B cell (primary cell): ENCODE measurements around the gene GAL3ST2. TPM values are rescaled to one million over a fixed set of nuclear protein-coding genes. Genes with fewer than 3 reads are reported as not detected.

Experiments used
- ATAC-seq: fragments of 200-7000 bp; cut with Tn5 transposase; one replicate; pipeline ENCODE4 v1.10.0; 2021; ENCODE audit warnings: low read depth, mild to moderate bottlenecking, moderate number of reproducible peaks, moderate library complexity
- CTCF ChIA-PET: fragments of 350-600 bp; sonication (Branson Sonifier 250); formaldehyde crosslinking; loops from one replicate; lab custom pipeline; 2021; ENCODE audit warnings: antibody characterized with exemption, inconsistent platforms; lab: Charles Lee
- POLR2A ChIA-PET: fragments of 350-600 bp; sonication (Branson Sonifier 250); formaldehyde crosslinking; loops from one replicate; lab custom pipeline; 2021; ENCODE audit warnings: antibody characterized with exemption; lab: Charles Lee
- DNase-seq: peaks from one replicate; pipeline ENCODE4 v3.0.0; 2013
- H2AFZ ChIP-seq: 2 replicates; pipeline ENCODE4 v1.6.1; 2012; ENCODE audit warnings: mild to moderate bottlenecking, low read depth, low read length; ENCODE audit not compliant: insufficient read depth, poor library complexity, severe bottlenecking
- H3K27ac ChIP-seq, 2 donors: 1 replicate in 1 of 2; 2 replicates in 1 of 2; pipeline ENCODE4 v1.5.1; 2012 to 2013; ENCODE audit warnings: low read length in 2 of 2, mild to moderate bottlenecking in 2 of 2, moderate library complexity in 1 of 2
- H3K27me3 ChIP-seq, 4 experiments: fragments of 200-600 bp in 1 of 4; sonication (generic) in 1 of 4; replicated peaks in 1 of 4; 1 replicate in 2 of 4; 2 replicates in 2 of 4; pipeline versions ENCODE4 v1.6.1 to v1.7.0; 2013 to 2016; ENCODE audit warnings: low read length in 3 of 4, mild to moderate bottlenecking in 2 of 4, mixed read lengths in 1 of 4, moderate library complexity in 1 of 4; ENCODE audit not compliant: insufficient read depth in 4 of 4, control insufficient read depth in 3 of 4; ENCODE audit errors: control extremely low read depth in 1 of 4
- H3K36me3 ChIP-seq, 2 experiments: replicated peaks in 1 of 2; 1 replicate in 1 of 2; 2 replicates in 1 of 2; pipeline versions ENCODE4 v1.6.1 to v1.7.1; 2013; ENCODE audit warnings: low read length in 1 of 2; ENCODE audit not compliant: insufficient read depth in 2 of 2, control insufficient read depth in 1 of 2; ENCODE audit errors: control extremely low read depth in 1 of 2, extremely low read depth in 1 of 2
- H3K4me1 ChIP-seq, 2 donors: fragments of 200-600 bp in 1 of 2; sonication (generic) in 1 of 2; 1 replicate in 1 of 2; 2 replicates in 1 of 2; pipeline versions ENCODE4 v1.5.1 to v1.6.1; 2013 to 2017; ENCODE audit warnings: low read length in 2 of 2; ENCODE audit not compliant: control insufficient read depth in 2 of 2, insufficient read depth in 2 of 2
- H3K4me2 ChIP-seq: replicated peaks from 2 replicates; pipeline ENCODE3; 2012; ENCODE audit warnings: mild to moderate bottlenecking, low read depth, low read length; ENCODE audit not compliant: poor library complexity, severe bottlenecking
- H3K4me3 ChIP-seq, 5 experiments: fragments of 200-600 bp in 1 of 5; sonication (generic) in 1 of 5; 1 replicate in 3 of 5; 2 replicates in 2 of 5; pipeline versions ENCODE4 v1.5.1 to v1.7.0; 2011 to 2016; ENCODE audit warnings: low read length in 4 of 5, mild to moderate bottlenecking in 4 of 5, low read depth in 2 of 5, control low read depth in 1 of 5, moderate library complexity in 1 of 5; ENCODE audit not compliant: insufficient read depth in 1 of 5; ENCODE audit errors: control extremely low read depth in 1 of 5, extremely low read depth in 1 of 5
- H3K79me2 ChIP-seq: fragments of 200-600 bp; sonication (generic); one replicate; pipeline ENCODE4 v1.6.0; 2016; ENCODE audit warnings: low read length; ENCODE audit not compliant: control insufficient read depth, insufficient read depth
- H3K9ac ChIP-seq: fragments of 200-600 bp; sonication (generic); 2 replicates; pipeline ENCODE4 v1.6.1; 2017; ENCODE audit warnings: mild to moderate bottlenecking, low read length, moderate library complexity
- H3K9me3 ChIP-seq, 3 donors: one replicate each; pipeline versions ENCODE4 v1.6.1 to v1.7.1; 2013; ENCODE audit warnings: low read length in 2 of 3; ENCODE audit not compliant: control insufficient read depth in 2 of 3, insufficient read depth in 1 of 3; ENCODE audit errors: control extremely low read depth in 1 of 3
- H4K20me1 ChIP-seq: 2 replicates; pipeline ENCODE4 v1.6.0; 2012; ENCODE audit warnings: mild to moderate bottlenecking, low read length; ENCODE audit not compliant: insufficient read depth, control insufficient read depth, poor library complexity, severe bottlenecking
- H3K27ac Mint-ChIP-seq: one replicate; pipeline ENCODE4 v1.8.0; 2021; ENCODE audit warnings: mixed read lengths
- H3K27me3 Mint-ChIP-seq: one replicate; pipeline ENCODE4 v1.8.0; 2021; ENCODE audit warnings: mixed read lengths
- H3K4me1 Mint-ChIP-seq: one replicate; pipeline ENCODE4 v1.8.0; 2021; ENCODE audit warnings: mixed read lengths
- H3K4me3 Mint-ChIP-seq: one replicate; pipeline ENCODE4 v1.8.0; 2021; ENCODE audit warnings: mixed read lengths
- H3K9me3 Mint-ChIP-seq: one replicate; pipeline ENCODE4 v1.8.0; 2022; ENCODE audit warnings: mixed read lengths; ENCODE audit not compliant: insufficient read depth
- EZH2 ChIP-seq: IDR thresholded peaks from 2 replicates; pipeline ENCODE4 v1.6.1; 2012; ENCODE audit warnings: borderline replicate concordance, low read depth, mild to moderate bottlenecking, moderate library complexity, low read length; ENCODE audit not compliant: insufficient read depth, poor library complexity, severe bottlenecking
- WGBS: methylation state at CpG from one replicate; pipeline ENCODE4 v1.1.5; 2013; ENCODE audit warnings: missing lambda C conversion rate; ENCODE audit not compliant: insufficient coverage; 5-methylcytosine and 5-hydroxymethylcytosine counted together
- intact Hi-C: fragments of 100-400 bp; cut with micrococcal nuclease; formaldehyde crosslinking; loops from one replicate; pipeline ENCODE4 v1.10.0; 2022
- polyA plus RNA-seq: library from polyadenylated mRNA; depleted of rRNA; stranded (reverse); fragments of >200 nt; gene quantifications from 2 replicates; pipeline ENCODE4 v1.2.3, GENCODE V29; 2012
- total RNA-seq, 2 donors: library from RNA; stranded (reverse); fragments of 120-200 nt in 1 of 2; gene quantifications; 1 replicate in 1 of 2; 2 replicates in 1 of 2; pipeline versions ENCODE4 v1.2.3 to v1.2.4, GENCODE V29; 2013 to 2022
- TF ChIP-seq, protein P1 (sequence below): fragments of 200-600 bp; IDR thresholded peaks from one replicate; pipeline ENCODE4 v1.8.0; 2022; ENCODE audit warnings: antibody characterized with exemption, mild to moderate bottlenecking

GAL3ST2 gene
- total and polyA plus RNA-seq, 2 donors (not counting 1 experiment from before 2014, with no cell fraction given): 0.10 TPM; not detected in 1

GRCh38 chr2:241745276-241745675, 31.3 kb upstream of the GAL3ST2 start:
- H3K27me3 ChIP-seq: no peaks in the 10 kb centered on the region
- peaks cover 0 to 17% of the 10 kb centered on the region in 2 experiments for H3K36me3 ChIP-seq
- H3K9me3 ChIP-seq: peaks cover 0 to 13% (median 0%) of the 10 kb centered on the region in 3 donors
- no peak overlapping the region for H3K9ac ChIP-seq
- H3K4me1 Mint-ChIP-seq: no peaks in the 10 kb centered on the region
- no peak for TF ChIP-seq EZH2
- TF ChIP-seq, protein P1, sequence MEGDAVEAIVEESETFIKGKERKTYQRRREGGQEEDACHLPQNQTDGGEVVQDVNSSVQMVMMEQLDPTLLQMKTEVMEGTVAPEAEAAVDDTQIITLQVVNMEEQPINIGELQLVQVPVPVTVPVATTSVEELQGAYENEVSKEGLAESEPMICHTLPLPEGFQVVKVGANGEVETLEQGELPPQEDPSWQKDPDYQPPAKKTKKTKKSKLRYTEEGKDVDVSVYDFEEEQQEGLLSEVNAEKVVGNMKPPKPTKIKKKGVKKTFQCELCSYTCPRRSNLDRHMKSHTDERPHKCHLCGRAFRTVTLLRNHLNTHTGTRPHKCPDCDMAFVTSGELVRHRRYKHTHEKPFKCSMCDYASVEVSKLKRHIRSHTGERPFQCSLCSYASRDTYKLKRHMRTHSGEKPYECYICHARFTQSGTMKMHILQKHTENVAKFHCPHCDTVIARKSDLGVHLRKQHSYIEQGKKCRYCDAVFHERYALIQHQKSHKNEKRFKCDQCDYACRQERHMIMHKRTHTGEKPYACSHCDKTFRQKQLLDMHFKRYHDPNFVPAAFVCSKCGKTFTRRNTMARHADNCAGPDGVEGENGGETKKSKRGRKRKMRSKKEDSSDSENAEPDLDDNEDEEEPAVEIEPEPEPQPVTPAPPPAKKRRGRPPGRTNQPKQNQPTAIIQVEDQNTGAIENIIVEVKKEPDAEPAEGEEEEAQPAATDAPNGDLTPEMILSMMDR: no peak
- H2AFZ ChIP-seq: no peak overlapping the region
- no peak overlapping the region for H3K27ac Mint-ChIP-seq
- ChIA-PET CTCF (no interaction called here), POLR2A (no interaction called here)
- no peaks in the 10 kb centered on the region for H4K20me1 ChIP-seq
- H3K4me1 ChIP-seq: no peaks in the 10 kb centered on the region
- over 99% methylated on average over 12 of the region's 13 CpGs for WGBS
- intact Hi-C loops: no loop called here
- H3K27ac ChIP-seq: no peak overlapping the region
- H3K9me3 Mint-ChIP-seq: no peaks in the 10 kb centered on the region
- no peak overlapping the region for H3K4me2 ChIP-seq
- no peak overlapping the region for H3K4me3 ChIP-seq
- no peak overlapping the region for H3K4me3 Mint-ChIP-seq
- no peaks in the 10 kb centered on the region for H3K27me3 Mint-ChIP-seq
- no peaks in the 10 kb centered on the region for H3K79me2 ChIP-seq
- no peak for DNase-seq
- no peak for ATAC-seq

GRCh38 chr2:241746084-241746483, 30.5 kb upstream of the GAL3ST2 start:
- no peak for DNase-seq
- peaks cover 0 to 13% (median 0%) of the 10 kb centered on the region in 3 donors for H3K9me3 ChIP-seq
- H3K4me1 Mint-ChIP-seq: no peaks in the 10 kb centered on the region
- H2AFZ ChIP-seq: no peak overlapping the region
- CTCF ChIA-PET: no interaction called here
- POLR2A ChIA-PET: no interaction called here
- 100% methylated on average over 1 of the region's 4 CpGs for WGBS
- no peaks in the 10 kb centered on the region for H3K79me2 ChIP-seq
- no peak overlapping the region for H3K27ac ChIP-seq
- no peaks in the 10 kb centered on the region for H4K20me1 ChIP-seq
- no peak for ATAC-seq
- intact Hi-C loops: no loop called here
- H3K4me3 Mint-ChIP-seq: no peak overlapping the region
- no peaks in the 10 kb centered on the region for H3K4me1 ChIP-seq
- H3K4me3 ChIP-seq: no peak overlapping the region
- no peaks in the 10 kb centered on the region for H3K9me3 Mint-ChIP-seq
- H3K27me3 Mint-ChIP-seq: no peaks in the 10 kb centered on the region
- no peak overlapping the region for H3K4me2 ChIP-seq
- peaks cover 0 to 17% of the 10 kb centered on the region in 2 experiments for H3K36me3 ChIP-seq
- TF ChIP-seq, protein P1: no peak
- TF ChIP-seq EZH2: no peak
- H3K27me3 ChIP-seq: no peaks in the 10 kb centered on the region
- H3K9ac ChIP-seq: no peak overlapping the region
- H3K27ac Mint-ChIP-seq: no peak overlapping the region
